ENCODE results near the gene TMC5. TPM values are rescaled to one million over a fixed set of nuclear protein-coding genes. Genes with fewer than 3 reads are reported as not detected.
"Not testable (repeated sequence)": the region's sequence is repeated elsewhere in the genome, so short reads cannot be mapped to it uniquely, and the experiment has no call there.

TMC5 gene, protein sequence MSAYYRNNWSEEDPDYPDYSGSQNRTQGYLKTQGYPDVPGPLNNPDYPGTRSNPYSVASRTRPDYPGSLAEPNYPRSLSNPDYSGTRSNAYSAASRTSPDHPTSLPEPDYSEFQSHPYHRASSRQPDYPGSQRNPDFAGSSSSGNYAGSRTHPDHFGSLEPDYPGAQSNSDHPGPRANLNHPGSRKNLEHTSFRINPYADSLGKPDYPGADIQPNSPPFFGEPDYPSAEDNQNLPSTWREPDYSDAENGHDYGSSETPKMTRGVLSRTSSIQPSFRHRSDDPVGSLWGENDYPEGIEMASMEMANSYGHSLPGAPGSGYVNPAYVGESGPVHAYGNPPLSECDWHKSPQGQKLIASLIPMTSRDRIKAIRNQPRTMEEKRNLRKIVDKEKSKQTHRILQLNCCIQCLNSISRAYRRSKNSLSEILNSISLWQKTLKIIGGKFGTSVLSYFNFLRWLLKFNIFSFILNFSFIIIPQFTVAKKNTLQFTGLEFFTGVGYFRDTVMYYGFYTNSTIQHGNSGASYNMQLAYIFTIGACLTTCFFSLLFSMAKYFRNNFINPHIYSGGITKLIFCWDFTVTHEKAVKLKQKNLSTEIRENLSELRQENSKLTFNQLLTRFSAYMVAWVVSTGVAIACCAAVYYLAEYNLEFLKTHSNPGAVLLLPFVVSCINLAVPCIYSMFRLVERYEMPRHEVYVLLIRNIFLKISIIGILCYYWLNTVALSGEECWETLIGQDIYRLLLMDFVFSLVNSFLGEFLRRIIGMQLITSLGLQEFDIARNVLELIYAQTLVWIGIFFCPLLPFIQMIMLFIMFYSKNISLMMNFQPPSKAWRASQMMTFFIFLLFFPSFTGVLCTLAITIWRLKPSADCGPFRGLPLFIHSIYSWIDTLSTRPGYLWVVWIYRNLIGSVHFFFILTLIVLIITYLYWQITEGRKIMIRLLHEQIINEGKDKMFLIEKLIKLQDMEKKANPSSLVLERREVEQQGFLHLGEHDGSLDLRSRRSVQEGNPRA
- not detected in 2 replicates for total RNA-seq (2014; rRNA removed; shearing (Covaris generic))
- polyA plus RNA-seq (2015; cell fraction: cytosol; rRNA removed), result not detected in 2 replicates
- 0.04 TPM in 1 of 2 replicates, not detected in the other for polyA plus RNA-seq (2015; cell fraction: nucleus; rRNA removed)

DNA sequence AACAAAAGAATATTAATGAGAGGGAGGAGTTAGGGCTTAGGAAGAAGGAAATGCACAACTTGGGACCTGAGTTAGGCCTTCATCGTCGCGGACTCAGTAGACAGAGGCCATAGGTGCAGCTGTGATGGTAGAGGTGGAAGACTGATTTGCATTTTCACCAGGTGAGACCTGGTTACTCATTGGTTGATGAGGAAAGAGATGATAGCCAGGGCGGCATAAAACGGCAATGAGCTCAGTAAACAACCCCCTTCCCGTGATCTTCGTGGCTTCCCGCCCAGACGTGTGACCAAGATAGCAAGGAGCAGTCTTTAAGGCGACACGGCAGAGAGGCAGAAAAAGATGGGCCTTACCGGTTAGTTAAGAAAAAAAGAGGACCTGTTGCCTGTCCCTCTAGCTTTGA lies at the start of gene TMC5:
TMC5 (plus strand) TSS at position 244 of the 400 bp plus-strand sequence. CDS start 22,156 bp downstream, outside the sequence.
- DNase-seq (ENCODE audit: low read depth), result no peak

DNA sequence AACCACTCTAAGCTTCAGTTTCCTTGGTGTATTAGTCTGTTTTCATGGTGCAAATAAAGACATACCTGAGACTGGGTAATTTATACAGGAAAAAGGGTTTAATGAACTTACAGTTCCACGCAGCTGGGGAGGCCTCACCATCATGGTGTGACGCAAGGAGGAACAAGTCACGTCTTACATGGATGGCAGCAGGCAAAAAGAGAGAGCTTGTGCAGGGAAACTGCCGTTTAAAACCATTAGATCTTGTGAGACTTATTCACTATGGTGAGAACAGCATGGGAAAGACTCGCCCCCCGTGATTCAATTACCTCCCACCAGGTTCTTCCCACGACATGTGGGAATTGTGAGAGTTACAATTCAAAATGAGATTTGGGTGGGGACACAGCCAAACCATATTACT lies 45.1 kb upstream of the TMC5 start:
- DNase-seq (ENCODE audit: low read depth), result not testable (repeated sequence)

DNA sequence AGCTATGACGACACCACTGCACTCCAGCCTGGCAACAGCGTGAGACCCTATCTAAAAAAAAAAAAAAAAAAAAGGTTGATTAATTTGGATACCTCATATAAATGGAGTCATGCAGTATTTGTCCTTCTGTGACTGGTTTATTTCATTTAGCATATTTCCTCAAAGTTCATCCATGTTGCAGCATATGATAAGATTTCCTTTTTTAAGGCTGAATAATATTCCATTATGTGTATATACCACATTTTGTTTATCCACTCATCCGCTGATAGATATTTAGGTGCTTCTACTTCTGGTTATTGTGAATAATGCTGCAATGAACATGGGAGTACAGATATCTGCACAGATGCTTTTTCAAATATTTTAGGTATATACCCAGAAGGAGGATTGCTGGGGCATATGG lies 43.3 kb upstream of the TMC5 start:
- no peak for DNase-seq (ENCODE audit: low read depth)

DNA sequence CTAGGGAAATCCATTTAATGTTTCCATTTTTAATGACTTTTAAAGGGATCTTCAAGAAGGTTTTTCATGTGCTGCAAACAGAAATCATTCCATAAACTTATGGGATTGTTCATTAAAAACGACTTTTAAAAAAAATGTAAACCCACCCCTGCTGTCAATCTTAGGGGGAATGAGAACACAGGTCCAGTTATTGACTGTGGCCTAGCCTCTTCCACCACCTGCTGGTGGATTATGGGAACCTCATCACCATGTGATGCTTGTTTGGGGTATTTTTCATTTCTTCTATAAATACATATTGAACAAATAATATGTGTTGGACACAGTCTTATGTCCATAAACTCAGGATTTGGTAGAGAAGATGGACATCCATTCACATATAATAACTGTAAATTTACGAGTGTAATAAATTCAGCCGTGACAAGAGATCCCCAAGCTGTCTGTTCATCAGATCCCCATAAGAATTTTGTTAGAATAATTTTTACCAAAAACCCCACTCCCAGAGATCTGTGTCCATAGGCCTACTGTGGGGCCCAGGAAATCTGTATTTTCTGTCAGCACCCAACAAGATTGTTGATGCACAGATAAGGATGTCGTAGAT lies 42.0 kb upstream of the TMC5 start:
- peak; percentile 35 for DNase-seq (ENCODE audit: low read depth)

DNA sequence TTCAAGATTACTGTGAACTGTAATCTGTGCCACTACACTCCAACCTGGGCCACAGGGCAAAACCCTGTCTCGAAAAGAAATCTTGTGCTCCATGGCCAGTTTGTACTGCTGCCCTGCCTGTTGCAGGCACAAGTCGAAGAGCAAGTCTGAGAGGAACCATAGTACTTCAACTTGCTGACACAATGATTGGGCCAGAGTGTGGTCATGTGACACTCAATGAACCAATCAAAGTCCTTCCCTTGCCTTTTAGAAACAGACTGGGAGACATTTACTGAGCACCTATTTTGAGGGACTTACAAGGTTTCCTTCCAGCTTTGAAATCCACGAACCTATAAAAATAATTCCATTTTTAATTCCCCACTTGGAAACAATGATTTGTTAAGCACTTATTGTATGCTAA lies 39.8 kb upstream of the TMC5 start:
- DNase-seq (ENCODE audit: low read depth), result no peak

DNA sequence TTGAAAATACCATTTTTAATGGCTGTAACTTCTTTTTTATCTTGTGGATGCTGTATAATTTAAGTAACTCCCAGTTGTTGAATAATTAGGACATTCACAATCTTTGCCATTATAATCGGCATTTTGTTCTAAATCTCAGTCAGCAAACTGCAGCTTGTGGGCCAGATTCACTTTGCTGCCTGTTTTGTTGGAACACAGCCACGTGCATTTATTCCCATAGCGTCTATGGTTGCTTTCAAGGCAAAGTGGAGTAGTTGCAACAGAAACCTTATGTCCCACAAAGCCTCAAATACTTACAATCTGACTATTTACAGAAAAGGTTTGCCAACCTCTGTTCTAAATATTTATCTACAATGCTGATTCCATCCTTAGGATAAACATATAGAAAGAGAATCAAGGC lies 39.2 kb upstream of the TMC5 start:
- DNase-seq (ENCODE audit: low read depth), result no peak

DNA sequence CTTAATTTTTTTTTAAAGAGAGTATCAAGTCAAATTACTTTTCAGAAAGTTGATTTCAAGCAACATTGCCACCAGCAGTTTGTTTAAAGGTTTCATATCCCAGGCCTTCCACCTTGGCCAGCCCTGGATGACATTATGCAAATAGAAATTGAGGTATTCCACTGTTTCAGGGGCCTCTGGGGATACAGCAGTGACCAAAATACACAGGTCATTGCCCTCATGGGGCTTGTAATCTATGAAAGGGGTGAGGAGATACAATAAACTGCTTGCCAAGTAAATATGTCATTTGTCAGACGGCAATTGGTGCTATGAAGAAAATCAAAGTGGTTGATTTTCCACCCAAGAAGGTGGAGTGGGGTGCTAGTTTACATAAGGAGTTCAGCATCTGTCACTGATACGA lies 37.8 kb upstream of the TMC5 start:
- no peak for DNase-seq (ENCODE audit: low read depth)

DNA sequence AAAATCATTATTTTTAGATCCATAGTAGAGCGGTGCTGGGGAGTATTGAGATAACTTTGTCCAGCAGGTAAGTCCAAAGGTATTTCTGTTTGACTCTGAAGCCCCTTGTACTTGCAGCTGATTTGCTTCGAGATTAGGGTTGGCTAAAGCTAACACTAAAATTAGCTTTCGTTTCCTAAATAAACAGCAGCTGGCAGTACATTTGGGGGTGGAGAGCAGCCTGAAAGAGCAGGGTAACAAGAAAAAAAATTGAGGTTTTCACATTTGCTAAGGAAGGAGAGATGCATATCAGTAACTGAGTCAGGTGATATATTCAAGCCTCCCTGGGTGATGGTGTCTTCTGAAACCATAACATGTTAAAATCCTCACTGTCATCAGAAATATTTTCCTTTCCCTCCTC lies 37.4 kb upstream of the TMC5 start:
- no peak for DNase-seq (ENCODE audit: low read depth)

DNA sequence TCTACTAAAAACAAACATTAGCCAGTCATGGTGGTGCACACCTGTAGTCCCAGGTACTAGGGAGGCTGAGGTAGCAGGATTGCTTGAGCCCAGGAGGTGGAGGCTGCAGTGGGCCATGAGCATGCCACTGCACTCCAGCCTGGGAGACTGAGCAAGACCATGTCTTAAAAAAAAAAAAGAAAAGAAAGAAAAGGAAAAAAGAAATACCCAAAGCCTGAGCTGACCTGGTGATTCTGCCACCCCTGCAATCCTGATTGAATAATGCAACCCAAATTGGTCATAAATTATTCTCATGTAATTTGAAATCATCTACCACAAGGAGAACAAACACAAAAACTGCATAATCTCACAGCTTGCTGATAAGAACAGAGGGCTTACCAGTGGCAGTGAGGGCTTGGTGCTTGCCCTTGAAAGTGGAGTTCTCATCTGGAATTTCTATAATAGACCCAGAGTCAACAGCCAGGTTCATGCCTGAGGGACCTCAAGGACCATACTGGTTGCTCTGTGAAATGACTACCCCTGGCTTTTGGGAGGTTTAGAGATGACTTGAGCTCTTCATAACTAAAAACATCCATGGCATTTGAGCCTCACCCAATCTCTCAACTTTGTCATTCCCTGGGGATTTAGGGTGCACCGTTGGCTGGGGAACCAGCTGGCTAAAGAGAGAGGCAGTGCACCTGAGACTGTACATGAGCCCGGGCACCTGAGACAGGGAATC lies 35.4 kb upstream of the TMC5 start:
- no peak for DNase-seq (ENCODE audit: low read depth)

DNA sequence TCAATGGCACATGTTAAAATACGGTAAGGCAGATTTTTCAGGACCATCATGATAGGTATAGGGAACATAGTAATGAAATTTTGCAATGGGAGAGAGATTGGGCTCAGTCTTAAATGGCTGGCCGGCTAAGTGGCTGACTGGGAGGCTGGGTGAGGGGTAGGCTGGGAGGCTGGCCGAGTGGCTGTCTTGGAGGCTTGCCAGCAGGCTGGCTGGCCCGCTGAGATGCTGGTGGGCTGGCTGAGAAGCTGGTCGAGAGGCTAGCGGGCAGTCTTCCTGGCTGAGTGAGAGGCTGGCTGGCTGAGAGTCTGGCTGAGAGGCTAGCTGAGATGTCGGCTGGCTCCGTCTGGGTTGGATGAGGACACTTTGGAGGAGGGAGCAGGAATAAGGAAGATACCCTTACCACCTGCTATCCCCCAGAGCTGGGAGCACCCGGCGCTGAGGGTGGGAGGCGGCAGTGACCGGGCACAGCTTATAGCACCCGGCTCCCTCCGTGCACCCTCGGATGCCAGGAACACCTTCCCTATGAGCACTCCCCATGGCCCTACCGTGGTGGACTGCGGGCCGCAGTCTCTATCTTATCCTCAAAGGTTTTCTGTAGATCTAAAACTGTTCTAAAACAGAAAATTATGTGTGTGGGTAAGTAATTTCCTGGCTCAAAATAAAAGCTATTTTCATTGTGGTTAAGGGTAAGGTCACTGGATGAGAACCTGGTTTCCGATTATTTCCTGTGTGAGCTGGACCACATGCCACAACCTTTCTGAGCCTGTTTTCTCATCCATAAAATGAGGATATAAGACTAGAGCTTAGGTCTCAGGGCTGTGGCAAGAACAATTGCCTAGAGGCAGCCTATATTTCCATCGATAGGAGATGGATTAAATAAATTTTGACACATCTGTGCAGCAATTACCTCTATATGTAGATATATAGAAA lies 34.5 kb upstream of the TMC5 start:
- peak; percentile 9 for DNase-seq (ENCODE audit: low read depth)

DNA sequence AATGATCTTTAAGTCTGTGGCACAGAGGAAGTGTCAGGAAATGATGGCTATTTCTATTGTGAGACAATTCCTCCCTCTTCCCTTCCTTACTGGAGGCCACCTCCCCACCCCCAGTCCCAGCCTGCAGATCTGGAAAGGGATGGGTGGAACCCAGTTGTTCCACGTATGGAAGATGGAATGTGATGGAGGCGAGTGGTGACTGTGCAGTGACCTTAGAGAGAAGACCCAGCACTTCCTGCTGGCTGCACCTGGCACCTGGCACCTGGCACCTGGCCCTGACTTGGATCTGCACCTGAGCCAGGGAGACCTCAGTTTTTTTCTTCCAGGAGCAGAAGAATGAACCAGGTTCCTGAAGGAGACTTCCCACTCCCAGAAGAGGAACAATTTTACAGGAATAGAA lies 33.0 kb upstream of the TMC5 start:
- DNase-seq (ENCODE audit: low read depth), result no peak

DNA sequence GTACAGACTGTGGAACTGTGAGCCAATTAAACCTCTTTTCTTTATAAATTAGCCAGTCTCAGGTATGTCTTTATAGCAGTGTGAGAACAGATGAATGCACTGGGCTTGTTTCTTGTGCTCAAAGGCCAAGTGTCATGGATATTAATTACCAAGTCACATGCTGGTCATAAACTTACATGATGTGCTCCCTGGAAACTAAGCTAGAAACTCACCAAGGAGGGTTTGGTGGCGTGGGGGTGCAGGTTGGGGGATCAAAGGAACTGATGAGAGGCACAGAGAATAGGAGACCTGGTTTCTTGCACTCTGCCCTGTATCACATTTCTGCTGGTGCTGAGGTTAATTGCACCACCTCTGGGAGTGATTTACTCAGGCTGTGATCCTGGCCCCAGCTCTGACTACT lies 31.2 kb upstream of the TMC5 start:
- no peak for DNase-seq (ENCODE audit: low read depth)

DNA sequence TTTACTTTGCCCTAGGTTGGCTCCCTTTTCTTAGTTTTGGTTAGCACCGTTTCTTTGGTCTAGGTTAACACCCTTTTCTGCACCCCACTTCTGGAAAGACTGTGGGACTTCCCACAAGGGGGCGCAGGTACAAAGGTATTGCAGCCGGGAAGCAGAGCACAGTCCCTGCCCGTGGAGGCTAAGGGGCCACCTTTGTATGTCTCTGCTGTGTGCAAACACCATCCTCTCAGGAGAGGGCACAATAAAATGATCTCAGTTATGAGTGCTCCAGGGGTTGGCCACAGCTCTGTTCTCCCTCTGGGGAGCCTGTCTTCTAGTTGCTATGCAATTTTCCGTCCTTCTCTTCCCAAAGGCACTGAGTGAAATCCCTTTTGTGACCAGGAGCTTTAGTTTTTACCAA lies 28.4 kb upstream of the TMC5 start:
- DNase-seq (ENCODE audit: low read depth), result peak; percentile 31

DNA sequence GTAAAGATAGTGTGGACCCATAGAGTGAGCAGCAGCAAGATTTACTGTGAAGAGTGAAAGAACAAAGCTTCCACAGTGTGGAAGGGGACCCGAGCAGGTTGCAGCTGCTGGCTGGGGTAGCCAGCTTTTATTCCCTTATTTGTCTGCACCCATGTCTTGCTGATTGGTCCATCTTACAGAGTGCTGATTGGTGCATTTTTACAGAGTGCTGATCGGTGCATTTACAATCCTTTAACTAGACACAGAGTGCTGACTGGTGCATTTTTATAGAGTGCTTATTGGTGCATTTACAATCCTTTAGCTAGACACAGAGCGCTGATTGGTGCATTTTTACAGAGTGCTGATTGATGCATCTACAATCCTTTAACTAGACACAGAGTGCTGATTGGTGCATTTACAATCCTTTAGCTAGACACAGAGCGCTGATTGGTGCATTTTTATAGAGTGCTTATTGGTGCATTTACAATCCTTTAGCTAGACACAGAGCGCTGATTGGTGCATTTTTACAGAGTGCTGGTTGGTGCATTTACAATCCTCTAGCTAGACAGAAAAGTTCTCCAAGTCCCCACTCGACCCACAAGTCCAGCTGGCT lies 26.4 kb upstream of the TMC5 start:
- not testable (repeated sequence) for DNase-seq (ENCODE audit: low read depth)

DNA sequence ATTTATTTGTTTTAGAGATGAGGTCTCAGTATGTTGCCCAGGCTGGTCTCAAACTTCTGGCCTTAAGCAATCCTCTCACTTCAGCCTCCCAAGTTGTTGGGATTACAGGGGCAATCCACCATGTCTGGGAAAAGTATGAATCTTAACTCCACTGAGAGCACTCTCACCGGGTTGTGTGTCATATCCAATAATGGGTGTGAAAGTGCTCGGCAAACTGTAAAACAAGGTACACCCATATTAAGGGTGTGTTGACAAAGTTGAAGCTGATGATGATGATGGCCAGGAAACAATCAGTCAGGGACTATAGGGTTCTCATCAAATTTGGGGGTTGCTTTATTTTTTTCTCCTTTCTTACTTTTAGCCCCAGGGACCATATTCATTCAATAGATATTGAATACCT lies 25.3 kb upstream of the TMC5 start:
- DNase-seq (ENCODE audit: low read depth), result no peak

DNA sequence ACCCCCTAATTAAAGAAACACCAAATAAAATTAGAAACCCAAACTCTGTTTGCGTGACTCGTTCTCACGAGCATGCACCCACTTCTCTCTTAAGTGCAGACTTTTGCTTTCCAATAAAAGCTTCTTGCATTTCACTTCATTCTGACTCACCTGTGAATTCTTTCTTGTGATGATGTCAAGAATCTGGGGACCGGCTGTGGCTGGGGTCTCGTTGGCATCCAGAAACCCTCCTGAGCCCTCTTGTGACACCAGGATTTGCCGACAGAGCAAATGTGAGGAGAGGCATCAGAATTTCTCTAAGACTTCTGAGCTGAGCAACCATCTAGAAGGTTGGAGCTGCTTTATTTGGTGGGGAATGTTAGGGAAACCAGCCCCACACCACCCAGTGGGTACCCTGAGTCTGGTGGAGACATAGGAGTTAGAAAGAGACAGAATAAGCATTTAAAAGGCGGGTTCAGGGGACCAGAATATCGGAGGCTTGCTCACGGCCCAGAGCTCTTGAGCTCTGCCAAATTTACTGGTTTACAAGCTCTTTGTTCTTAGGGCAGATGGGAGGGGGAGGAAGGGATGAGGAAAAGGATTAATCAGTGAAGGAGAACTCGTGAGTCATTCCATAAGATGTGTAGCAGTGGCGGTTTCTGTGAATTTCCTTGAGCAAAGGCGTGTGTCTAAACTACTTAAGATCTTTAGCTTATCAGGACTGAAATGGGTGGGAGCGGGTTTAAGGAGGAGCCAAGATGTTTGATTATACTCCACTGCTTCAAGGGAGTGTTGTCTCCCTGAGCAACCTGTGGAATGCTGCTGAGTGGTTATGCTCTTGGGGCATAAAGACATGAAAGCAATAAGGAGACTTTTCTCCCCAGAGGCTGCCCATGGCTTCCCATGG lies 24.2 kb upstream of the TMC5 start:
- peak; percentile 76 for DNase-seq (ENCODE audit: low read depth)

DNA sequence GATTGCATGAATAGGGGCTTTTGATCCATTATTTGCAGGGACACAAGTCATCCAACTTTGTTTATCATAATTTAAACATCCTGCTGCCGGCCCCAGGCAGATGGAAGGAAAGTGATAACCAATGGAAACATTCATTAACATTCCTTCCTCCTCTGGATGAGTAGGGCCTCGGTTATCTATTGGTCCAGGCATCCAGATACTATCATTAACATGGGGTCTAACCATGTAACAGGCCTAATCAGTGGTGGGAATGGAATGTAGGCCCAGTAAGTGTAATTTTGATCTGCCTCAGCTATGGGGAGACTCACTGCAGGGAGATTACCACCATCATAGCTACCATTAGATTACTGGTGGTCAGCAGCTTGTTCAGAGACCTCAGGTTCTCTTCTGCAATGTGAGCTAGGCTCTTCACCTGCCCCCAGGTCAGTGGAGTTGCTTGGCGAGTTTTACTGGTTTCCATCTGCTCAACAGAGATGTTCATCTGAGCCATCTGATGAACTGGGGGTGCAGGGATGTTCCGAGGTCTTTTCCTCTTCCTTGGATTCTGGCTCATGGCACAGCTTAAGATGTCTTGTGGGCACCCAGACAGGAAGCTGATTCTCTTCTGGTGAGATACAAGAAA lies 21.9 kb upstream of the TMC5 start:
- not testable (repeated sequence) for DNase-seq (ENCODE audit: low read depth)

DNA sequence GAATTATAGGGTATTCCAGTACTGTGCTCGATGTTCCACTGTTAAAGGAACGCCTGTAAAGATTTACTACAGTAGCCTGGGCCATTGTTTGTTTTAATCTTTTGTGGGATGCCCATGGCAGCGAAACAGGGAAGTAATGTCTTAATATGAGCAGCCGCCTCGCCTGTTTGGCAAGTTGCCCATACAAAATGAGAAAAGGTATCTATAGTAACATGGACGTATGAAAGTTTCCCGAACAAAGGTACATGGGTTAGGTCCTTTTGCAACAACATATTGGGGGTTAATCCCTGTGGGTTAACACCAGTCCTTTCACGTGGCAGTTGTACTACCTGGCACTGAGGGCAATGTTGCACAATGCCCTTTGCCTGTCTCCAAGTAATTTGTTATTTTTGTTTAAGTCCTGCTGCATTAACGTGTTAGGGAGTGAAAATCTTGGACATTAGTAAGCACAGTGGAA lies 21.1 kb upstream of the TMC5 start:
- DNase-seq (ENCODE audit: low read depth), result no peak
